ENCODE data around the gene LIPT2. TPM values are rescaled to one million over a fixed set of nuclear protein-coding genes. Genes with fewer than 3 reads are reported as not detected.
"Not testable (repeated sequence)": the region's sequence is repeated elsewhere in the genome, so short reads cannot be mapped to it uniquely, and the experiment has no call there.

Gene LIPT2
- total RNA-seq = 1.4 to 2.3 TPM (median 1.7 TPM) in 3 replicates
- long read RNA-seq, partial matches to known transcripts = 0 of 1 reads
- long read RNA-seq, other reads (novel, unspliced or antisense) = 0 of 1 reads

GRCh38 chr11:74492974-74493790 is at the start of gene LIPT2:
LIPT2 (minus strand) TSS chr11:74493724; CDS start chr11:74493703, 21 bp downstream.
- H3K27me3 Mint-ChIP-seq (ENCODE audit: low read depth) = no peaks in the 10 kb centered on the region
- H3K27ac Mint-ChIP-seq (ENCODE audit: unreplicated experiment) = peak within 1 kb of the TSS; percentile 90
- H3K4me1 Mint-ChIP-seq (ENCODE audit: low read depth) = peaks cover 13% of the 10 kb centered on the region
- no peak for TF ChIP-seq CTCF (IDR thresholded peaks at IDR 0.05)
- peaks cover 15% of the 10 kb centered on the region for H3K9me3 Mint-ChIP-seq (ENCODE audit: low read depth)
- peak; percentile 99 for DNase-seq (ENCODE audit: low spot score)
- peak within 1 kb of the TSS; percentile 80 for H3K4me3 Mint-ChIP-seq (ENCODE audit: unreplicated experiment)
- peaks cover 13% of the 10 kb centered on the region for H3K36me3 Mint-ChIP-seq (ENCODE audit: low read depth)

DNA sequence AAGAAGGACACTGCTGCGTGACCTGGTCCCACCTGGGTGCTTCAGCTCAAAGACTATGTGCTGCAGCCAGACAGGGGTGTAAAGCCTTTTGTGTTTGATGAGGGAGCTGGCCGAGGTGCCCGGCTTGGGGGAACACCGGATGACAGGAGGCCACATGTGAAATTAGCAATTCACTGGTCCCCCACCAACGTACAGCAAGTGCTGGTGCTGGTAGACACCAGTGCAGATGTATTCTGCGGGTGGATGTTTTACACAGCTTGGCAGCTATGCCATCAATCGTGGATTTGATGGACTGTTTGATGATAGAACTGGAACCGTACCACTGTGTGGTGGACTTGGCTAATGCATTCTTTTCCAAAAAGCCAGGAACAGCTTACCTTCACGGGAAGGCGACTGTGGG is 47.9 kb upstream of the LIPT2 start:
- Mint-ChIP-seq H3K9me3 (ENCODE audit: low read depth) (peaks cover 19% of the 10 kb centered on the region), H3K27ac (ENCODE audit: unreplicated experiment) (no peak overlapping the region), H3K4me1 (ENCODE audit: low read depth) (no peaks in the 10 kb centered on the region), H3K27me3 (ENCODE audit: low read depth) (no peaks in the 10 kb centered on the region), H3K4me3 (ENCODE audit: unreplicated experiment) (no peak overlapping the region), H3K36me3 (ENCODE audit: low read depth) (peaks cover 8% of the 10 kb centered on the region)
- TF ChIP-seq CTCF (IDR thresholded peaks at IDR 0.05) = no peak
- no peak for DNase-seq (ENCODE audit: low spot score)

DNA sequence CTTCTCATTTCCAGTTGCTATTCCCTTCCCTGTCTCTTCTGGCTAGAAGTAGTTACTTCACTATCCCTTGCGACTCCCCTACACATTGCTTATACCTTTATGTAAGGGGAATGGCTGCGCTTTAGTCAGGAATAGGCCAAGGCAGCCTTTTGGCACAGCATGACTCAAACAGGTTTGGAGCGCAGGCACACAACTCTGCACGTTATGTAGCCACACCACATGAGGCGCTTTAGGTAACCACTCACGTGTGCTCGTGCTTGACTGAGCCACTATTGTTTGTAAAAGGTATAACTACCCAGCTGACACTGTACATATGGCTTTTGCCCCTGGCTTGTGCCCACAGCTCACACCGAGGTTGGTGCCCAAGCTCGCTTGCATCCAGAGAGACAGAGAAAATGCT is 46.7 kb upstream of the LIPT2 start:
- H3K4me3 Mint-ChIP-seq (ENCODE audit: unreplicated experiment) = no peak overlapping the region
- no peaks in the 10 kb centered on the region for H3K4me1 Mint-ChIP-seq (ENCODE audit: low read depth)
- H3K9me3 Mint-ChIP-seq (ENCODE audit: low read depth) = peaks cover 19% of the 10 kb centered on the region
- no peak for DNase-seq (ENCODE audit: low spot score)
- H3K27me3 Mint-ChIP-seq (ENCODE audit: low read depth) = no peaks in the 10 kb centered on the region
- H3K36me3 Mint-ChIP-seq (ENCODE audit: low read depth) = peaks cover 8% of the 10 kb centered on the region
- no peak for TF ChIP-seq CTCF (IDR thresholded peaks at IDR 0.05)
- no peak overlapping the region for H3K27ac Mint-ChIP-seq (ENCODE audit: unreplicated experiment)

DNA sequence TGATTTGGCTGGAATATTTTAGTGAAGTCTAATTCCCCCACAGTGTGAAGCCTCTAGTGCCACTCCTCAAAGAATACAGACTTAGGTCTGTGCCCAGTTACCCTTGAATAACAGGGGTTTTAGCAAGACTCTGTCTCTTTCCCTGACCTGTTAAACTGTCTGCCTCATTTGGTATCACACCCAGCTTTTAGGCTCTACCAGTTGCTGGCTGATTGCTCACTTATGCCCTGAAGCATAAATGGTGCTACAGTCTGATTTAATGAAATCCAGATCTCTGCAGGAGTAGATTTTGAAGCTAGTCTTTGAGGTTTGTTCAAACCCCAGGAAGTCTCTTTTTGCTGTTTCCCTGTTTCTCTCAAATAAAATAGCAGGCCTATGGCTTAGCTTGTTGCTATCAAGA is 45.2 kb upstream of the LIPT2 start:
- Mint-ChIP-seq H3K4me3 (ENCODE audit: unreplicated experiment) (no peak overlapping the region), H3K27ac (ENCODE audit: unreplicated experiment) (no peak overlapping the region), H3K27me3 (ENCODE audit: low read depth) (no peaks in the 10 kb centered on the region), H3K9me3 (ENCODE audit: low read depth) (peaks cover 16% of the 10 kb centered on the region), H3K36me3 (ENCODE audit: low read depth) (peaks cover 8% of the 10 kb centered on the region), H3K4me1 (ENCODE audit: low read depth) (no peaks in the 10 kb centered on the region)
- no peak for DNase-seq (ENCODE audit: low spot score)
- no peak for TF ChIP-seq CTCF (IDR thresholded peaks at IDR 0.05)

- no peaks in the 10 kb centered on the region for H3K27me3 Mint-ChIP-seq (ENCODE audit: low read depth)
- DNase-seq (ENCODE audit: low spot score) = no peak
- no peak overlapping the region for H3K4me3 Mint-ChIP-seq (ENCODE audit: unreplicated experiment)
- no peak for TF ChIP-seq CTCF (IDR thresholded peaks at IDR 0.05)
- H3K4me1 Mint-ChIP-seq (ENCODE audit: low read depth) = no peaks in the 10 kb centered on the region
- no peak overlapping the region for H3K27ac Mint-ChIP-seq (ENCODE audit: unreplicated experiment)
- peaks cover 8% of the 10 kb centered on the region for H3K36me3 Mint-ChIP-seq (ENCODE audit: low read depth)
- peaks cover 16% of the 10 kb centered on the region for H3K9me3 Mint-ChIP-seq (ENCODE audit: low read depth)
Observed at GRCh38 chr11:74535371-74536160, 42.0 kb upstream of the LIPT2 start.

- H3K36me3 Mint-ChIP-seq (ENCODE audit: low read depth); DNase-seq (ENCODE audit: low spot score); H3K27me3 Mint-ChIP-seq (ENCODE audit: low read depth); H3K4me1 Mint-ChIP-seq (ENCODE audit: low read depth); H3K27ac Mint-ChIP-seq (ENCODE audit: unreplicated experiment); H3K4me3 Mint-ChIP-seq (ENCODE audit: unreplicated experiment): not testable (repeated sequence)
- H3K9me3 Mint-ChIP-seq (ENCODE audit: low read depth) = peaks cover 16% of the 10 kb centered on the region
Observed at GRCh38 chr11:74534946-74535275, 41.4 kb upstream of the LIPT2 start.

Measured in chondrocyte (in vitro differentiated cells).